Amygdala (tissue), 56 donors: Measurements from ENCODE around the gene RABL3.
A peak's percentile ranks its signal among the peaks of the same experiment; 100 is the strongest.
"Not testable (repeated sequence)": the region's sequence is repeated elsewhere in the genome, so short reads cannot be mapped to it uniquely, and the experiment has no call there.

Experiments
- DNase-seq, 56 donors: peaks; one replicate each; lab custom pipeline; 2025; lab: John Stamatoyannopoulos, UW

RABL3 gene

GRCh38 chr3:120684896-120685295 lies 57.4 kb downstream of the RABL3 start:
- DNase-seq: no peak

- no peak for DNase-seq
Measured at GRCh38 chr3:120683671-120684301, 58.5 kb downstream of the RABL3 start.

GRCh38 chr3:120683213-120683612 lies 59.1 kb downstream of the RABL3 start:
- no peak for DNase-seq

GRCh38 chr3:120682095-120682681 lies 60.1 kb downstream of the RABL3 start, which contains the start of gene HGD:
Gene HGD (minus strand): TSS chr3:120682239. CDS start chr3:120682111, 128 bp downstream.
- DNase-seq: no peak

GRCh38 chr3:120681506-120682038 lies 60.7 kb downstream of the RABL3 start:
- DNase-seq: no peak

GRCh38 chr3:120681018-120681417 lies 61.3 kb downstream of the RABL3 start:
- no peak for DNase-seq

- no peak for DNase-seq
Measured at GRCh38 chr3:120680193-120680894, 62.0 kb downstream of the RABL3 start.

GRCh38 chr3:120678984-120679383 lies 63.3 kb downstream of the RABL3 start:
- no peak for DNase-seq

- peak in 43 of 56 donors; percentile 1 to 84 (median 32) for DNase-seq
Measured at GRCh38 chr3:120678331-120678947, 63.9 kb downstream of the RABL3 start.

GRCh38 chr3:120677193-120677592 lies 65.1 kb downstream of the RABL3 start:
- DNase-seq: not testable (repeated sequence)

GRCh38 chr3:120673116-120673515 lies 69.2 kb downstream of the RABL3 start:
- DNase-seq: peak in 11 of 56 donors; percentile 1 to 51 (median 16)

- DNase-seq: no peak
Measured at GRCh38 chr3:120670576-120670975, 71.7 kb downstream of the RABL3 start.

- DNase-seq: no peak
Measured at GRCh38 chr3:120664926-120665325, 77.4 kb downstream of the RABL3 start.

GRCh38 chr3:120661945-120662344 lies 80.4 kb downstream of the RABL3 start:
- DNase-seq: no peak

- DNase-seq: no peak
Measured at GRCh38 chr3:120661106-120661905, 81.0 kb downstream of the RABL3 start.

- no peak for DNase-seq
Measured at GRCh38 chr3:120659834-120660233, 82.5 kb downstream of the RABL3 start.

- DNase-seq: no peak
Measured at GRCh38 chr3:120659285-120659684, 83.0 kb downstream of the RABL3 start.

- no peak for DNase-seq
Measured at GRCh38 chr3:120652896-120653545, 89.3 kb downstream of the RABL3 start.

- DNase-seq: no peak
Measured at GRCh38 chr3:120652281-120652680, 90.0 kb downstream of the RABL3 start.

- no peak for DNase-seq
Measured at GRCh38 chr3:120650311-120650710, 92.0 kb downstream of the RABL3 start.
